Breast epithelium (tissue), 3 donors: ENCODE measurements around the gene EML1.

Source experiments
- CTCF ChIP-seq, 3 donors: fragments of 450-650 bp; IDR thresholded peaks; one replicate each; pipeline ENCODE4 v1.5.1; 2016 to 2017; ENCODE audit warnings: antibody characterized with exemption in 3 of 3, mild to moderate bottlenecking in 3 of 3, moderate library complexity in 3 of 3
- POLR2A ChIP-seq: fragments of 450-650 bp; IDR thresholded peaks from one replicate; pipeline ENCODE4 v1.6.1; 2016; ENCODE audit warnings: antibody characterized with exemption, mild to moderate bottlenecking, moderate library complexity
- POLR2AphosphoS5 ChIP-seq, 3 donors: sonication (generic); formaldehyde crosslinking; IDR thresholded peaks; one replicate each; pipeline ENCODE4 v1.6.1; 2017; ENCODE audit warnings: antibody characterized with exemption in 3 of 3

DNA sequence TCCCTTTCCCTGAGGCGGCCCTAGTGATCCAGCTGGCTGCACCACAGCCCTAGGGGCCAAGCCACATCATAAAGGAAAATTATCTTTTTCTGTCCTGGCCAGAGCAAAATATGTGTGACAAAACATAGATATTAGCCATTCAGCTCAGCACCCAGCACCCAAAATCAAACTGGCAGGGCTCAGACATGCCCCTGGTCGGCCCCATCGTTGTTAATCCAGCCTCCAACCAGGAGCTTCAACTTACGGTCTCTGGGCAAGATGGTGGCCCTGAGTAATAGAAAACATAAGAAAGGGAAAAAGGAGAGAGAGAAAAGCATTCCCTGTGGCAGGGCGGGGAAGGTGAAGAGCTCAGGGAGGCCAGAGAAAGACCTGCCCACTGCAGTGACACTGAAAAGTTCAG is 111.9 kb downstream of the EML1 start:
- TF ChIP-seq CTCF (IDR thresholded peaks at IDR 0.05) (no peak), POLR2A (no peak), POLR2AphosphoS5 (IDR thresholded peaks at IDR 0.05) (no peak)
